ENCODE data around the gene ZSWIM1. TPM values are rescaled to one million over a fixed set of nuclear protein-coding genes. Genes with fewer than 3 reads are reported as not detected.

ZSWIM1 gene
- total RNA-seq, 1 experiment from 2014 or later, result 17.4 TPM

DNA sequence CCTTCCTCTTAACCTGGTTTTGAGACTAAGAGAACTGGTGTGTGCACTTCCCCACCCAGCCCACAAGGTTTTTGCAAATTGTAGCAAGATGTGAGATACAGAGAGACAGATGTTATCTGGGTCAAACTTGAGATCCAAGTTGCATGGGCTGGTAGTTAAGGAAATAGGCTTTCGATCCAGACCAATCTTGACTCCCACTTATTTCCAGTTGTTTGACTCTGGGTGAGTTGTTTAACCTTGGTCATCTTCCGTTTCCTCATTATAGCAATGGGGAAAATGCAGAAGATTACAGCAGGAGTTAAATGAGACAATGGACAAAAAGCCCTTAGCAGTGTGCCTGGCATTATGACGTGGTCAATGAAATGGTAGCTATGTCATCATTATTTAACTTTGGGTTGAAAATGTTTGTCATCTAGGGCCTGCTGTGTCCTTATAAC is 45.7 kb upstream of the ZSWIM1 start:
- TF ChIP-seq, protein P1, sequence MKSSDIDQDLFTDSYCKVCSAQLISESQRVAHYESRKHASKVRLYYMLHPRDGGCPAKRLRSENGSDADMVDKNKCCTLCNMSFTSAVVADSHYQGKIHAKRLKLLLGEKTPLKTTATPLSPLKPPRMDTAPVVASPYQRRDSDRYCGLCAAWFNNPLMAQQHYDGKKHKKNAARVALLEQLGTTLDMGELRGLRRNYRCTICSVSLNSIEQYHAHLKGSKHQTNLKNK (CRISPR knock-in tag; IDR thresholded peaks at IDR 0.05), result no peak
- TF ChIP-seq GABPB1 (CRISPR knock-in tag; IDR thresholded peaks at IDR 0.05), result no peak
- TF ChIP-seq FOXK1 (CRISPR knock-in tag; IDR thresholded peaks at IDR 0.05), result no peak
- TF ChIP-seq FOXP1 (CRISPR knock-in tag; IDR thresholded peaks at IDR 0.05; ENCODE audit: borderline replicate concordance), result no peak
- TF ChIP-seq TEAD4 (CRISPR knock-in tag; IDR thresholded peaks at IDR 0.05), result no peak
- no peak for TF ChIP-seq OVOL2 (CRISPR knock-in tag; IDR thresholded peaks at IDR 0.05; ENCODE audit: borderline replicate concordance)
- TF ChIP-seq, protein P2, sequence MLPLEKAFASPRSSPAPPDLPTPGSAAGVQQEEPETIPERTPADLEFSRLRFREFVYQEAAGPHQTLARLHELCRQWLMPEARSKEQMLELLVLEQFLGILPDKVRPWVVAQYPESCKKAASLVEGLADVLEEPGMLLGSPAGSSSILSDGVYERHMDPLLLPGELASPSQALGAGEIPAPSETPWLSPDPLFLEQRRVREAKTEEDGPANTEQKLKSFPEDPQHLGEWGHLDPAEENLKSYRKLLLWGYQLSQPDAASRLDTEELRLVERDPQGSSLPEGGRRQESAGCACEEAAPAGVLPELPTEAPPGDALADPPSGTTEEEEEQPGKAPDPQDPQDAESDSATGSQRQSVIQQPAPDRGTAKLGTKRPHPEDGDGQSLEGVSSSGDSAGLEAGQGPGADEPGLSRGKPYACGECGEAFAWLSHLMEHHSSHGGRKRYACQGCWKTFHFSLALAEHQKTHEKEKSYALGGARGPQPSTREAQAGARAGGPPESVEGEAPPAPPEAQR (CRISPR knock-in tag; IDR thresholded peaks at IDR 0.05), result no peak
- TF ChIP-seq ZBTB21 (CRISPR knock-in tag; IDR thresholded peaks at IDR 0.05; ENCODE audit: borderline replicate concordance), result no peak
- no peak for TF ChIP-seq MXD4 (CRISPR knock-in tag; IDR thresholded peaks at IDR 0.05; ENCODE audit: borderline replicate concordance)
- TF ChIP-seq FOXJ3 (CRISPR knock-in tag; IDR thresholded peaks at IDR 0.05; ENCODE audit: borderline replicate concordance), result no peak
- no peak for TF ChIP-seq ZNF396 (CRISPR knock-in tag; IDR thresholded peaks at IDR 0.05; ENCODE audit: borderline replicate concordance)
- no peak for TF ChIP-seq GRHL2 (CRISPR knock-in tag; IDR thresholded peaks at IDR 0.05; ENCODE audit: insufficient replicate concordance, severe bottlenecking)
- TF ChIP-seq, protein P3, sequence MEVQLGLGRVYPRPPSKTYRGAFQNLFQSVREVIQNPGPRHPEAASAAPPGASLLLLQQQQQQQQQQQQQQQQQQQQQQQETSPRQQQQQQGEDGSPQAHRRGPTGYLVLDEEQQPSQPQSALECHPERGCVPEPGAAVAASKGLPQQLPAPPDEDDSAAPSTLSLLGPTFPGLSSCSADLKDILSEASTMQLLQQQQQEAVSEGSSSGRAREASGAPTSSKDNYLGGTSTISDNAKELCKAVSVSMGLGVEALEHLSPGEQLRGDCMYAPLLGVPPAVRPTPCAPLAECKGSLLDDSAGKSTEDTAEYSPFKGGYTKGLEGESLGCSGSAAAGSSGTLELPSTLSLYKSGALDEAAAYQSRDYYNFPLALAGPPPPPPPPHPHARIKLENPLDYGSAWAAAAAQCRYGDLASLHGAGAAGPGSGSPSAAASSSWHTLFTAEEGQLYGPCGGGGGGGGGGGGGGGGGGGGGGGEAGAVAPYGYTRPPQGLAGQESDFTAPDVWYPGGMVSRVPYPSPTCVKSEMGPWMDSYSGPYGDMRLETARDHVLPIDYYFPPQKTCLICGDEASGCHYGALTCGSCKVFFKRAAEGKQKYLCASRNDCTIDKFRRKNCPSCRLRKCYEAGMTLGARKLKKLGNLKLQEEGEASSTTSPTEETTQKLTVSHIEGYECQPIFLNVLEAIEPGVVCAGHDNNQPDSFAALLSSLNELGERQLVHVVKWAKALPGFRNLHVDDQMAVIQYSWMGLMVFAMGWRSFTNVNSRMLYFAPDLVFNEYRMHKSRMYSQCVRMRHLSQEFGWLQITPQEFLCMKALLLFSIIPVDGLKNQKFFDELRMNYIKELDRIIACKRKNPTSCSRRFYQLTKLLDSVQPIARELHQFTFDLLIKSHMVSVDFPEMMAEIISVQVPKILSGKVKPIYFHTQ (CRISPR knock-in tag; IDR thresholded peaks at IDR 0.05), result no peak
- TF ChIP-seq HMGXB4 (CRISPR knock-in tag; IDR thresholded peaks at IDR 0.05), result no peak
- TF ChIP-seq SMAD4 (CRISPR knock-in tag; IDR thresholded peaks at IDR 0.05), result no peak
- TF ChIP-seq, protein P4, sequence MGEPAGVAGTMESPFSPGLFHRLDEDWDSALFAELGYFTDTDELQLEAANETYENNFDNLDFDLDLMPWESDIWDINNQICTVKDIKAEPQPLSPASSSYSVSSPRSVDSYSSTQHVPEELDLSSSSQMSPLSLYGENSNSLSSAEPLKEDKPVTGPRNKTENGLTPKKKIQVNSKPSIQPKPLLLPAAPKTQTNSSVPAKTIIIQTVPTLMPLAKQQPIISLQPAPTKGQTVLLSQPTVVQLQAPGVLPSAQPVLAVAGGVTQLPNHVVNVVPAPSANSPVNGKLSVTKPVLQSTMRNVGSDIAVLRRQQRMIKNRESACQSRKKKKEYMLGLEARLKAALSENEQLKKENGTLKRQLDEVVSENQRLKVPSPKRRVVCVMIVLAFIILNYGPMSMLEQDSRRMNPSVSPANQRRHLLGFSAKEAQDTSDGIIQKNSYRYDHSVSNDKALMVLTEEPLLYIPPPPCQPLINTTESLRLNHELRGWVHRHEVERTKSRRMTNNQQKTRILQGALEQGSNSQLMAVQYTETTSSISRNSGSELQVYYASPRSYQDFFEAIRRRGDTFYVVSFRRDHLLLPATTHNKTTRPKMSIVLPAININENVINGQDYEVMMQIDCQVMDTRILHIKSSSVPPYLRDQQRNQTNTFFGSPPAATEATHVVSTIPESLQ (CRISPR knock-in tag; IDR thresholded peaks at IDR 0.05), result no peak
- TF ChIP-seq, protein P5, sequence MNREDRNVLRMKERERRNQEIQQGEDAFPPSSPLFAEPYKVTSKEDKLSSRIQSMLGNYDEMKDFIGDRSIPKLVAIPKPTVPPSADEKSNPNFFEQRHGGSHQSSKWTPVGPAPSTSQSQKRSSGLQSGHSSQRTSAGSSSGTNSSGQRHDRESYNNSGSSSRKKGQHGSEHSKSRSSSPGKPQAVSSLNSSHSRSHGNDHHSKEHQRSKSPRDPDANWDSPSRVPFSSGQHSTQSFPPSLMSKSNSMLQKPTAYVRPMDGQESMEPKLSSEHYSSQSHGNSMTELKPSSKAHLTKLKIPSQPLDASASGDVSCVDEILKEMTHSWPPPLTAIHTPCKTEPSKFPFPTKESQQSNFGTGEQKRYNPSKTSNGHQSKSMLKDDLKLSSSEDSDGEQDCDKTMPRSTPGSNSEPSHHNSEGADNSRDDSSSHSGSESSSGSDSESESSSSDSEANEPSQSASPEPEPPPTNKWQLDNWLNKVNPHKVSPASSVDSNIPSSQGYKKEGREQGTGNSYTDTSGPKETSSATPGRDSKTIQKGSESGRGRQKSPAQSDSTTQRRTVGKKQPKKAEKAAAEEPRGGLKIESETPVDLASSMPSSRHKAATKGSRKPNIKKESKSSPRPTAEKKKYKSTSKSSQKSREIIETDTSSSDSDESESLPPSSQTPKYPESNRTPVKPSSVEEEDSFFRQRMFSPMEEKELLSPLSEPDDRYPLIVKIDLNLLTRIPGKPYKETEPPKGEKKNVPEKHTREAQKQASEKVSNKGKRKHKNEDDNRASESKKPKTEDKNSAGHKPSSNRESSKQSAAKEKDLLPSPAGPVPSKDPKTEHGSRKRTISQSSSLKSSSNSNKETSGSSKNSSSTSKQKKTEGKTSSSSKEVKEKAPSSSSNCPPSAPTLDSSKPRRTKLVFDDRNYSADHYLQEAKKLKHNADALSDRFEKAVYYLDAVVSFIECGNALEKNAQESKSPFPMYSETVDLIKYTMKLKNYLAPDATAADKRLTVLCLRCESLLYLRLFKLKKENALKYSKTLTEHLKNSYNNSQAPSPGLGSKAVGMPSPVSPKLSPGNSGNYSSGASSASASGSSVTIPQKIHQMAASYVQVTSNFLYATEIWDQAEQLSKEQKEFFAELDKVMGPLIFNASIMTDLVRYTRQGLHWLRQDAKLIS (CRISPR knock-in tag; IDR thresholded peaks at IDR 0.05; ENCODE audit: borderline replicate concordance), result no peak
- TF ChIP-seq, protein P6, sequence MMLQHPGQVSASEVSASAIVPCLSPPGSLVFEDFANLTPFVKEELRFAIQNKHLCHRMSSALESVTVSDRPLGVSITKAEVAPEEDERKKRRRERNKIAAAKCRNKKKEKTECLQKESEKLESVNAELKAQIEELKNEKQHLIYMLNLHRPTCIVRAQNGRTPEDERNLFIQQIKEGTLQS (CRISPR knock-in tag; conservative IDR thresholded peaks at IDR 0.05), result no peak
- no peak for TF ChIP-seq JAZF1 (CRISPR knock-in tag; IDR thresholded peaks at IDR 0.05)
- no peak for TF ChIP-seq IRF2 (CRISPR knock-in tag; IDR thresholded peaks at IDR 0.05; ENCODE audit: borderline replicate concordance, low read depth)
- H3K9me3 Mint-ChIP-seq, result no peaks in the 10 kb centered on the region
- peak overlapping the region; percentile 76; the same call in 1 of the 2 replicates for H3K4me3 Mint-ChIP-seq
- peaks cover 18% of the 10 kb centered on the region for H3K4me1 Mint-ChIP-seq
- DNase-seq (ENCODE audit: low spot score) (no peak), ATAC-seq (no peak)
- no peak overlapping the region for H3K27ac Mint-ChIP-seq
- CTCF ChIA-PET, result interaction anchor here (2.2 kb wide), 1 partner anchor 11 kb away, joined by 27 read pairs; no protein-coding TSS in a partner anchor
- POLR2A ChIA-PET, result no interaction called here
- no peaks in the 10 kb centered on the region for H3K27me3 Mint-ChIP-seq (ENCODE audit: low read depth)
- H3K36me3 Mint-ChIP-seq, result peaks cover 3% of the 10 kb centered on the region; the same call in 1 of the 2 replicates

Measured in WTC11 (cell line).